ENCODE measurements around the gene FHOD3. TPM values are rescaled to one million over a fixed set of nuclear protein-coding genes. Genes with fewer than 3 reads are reported as not detected.

The FHOD3 gene
- total and polyA plus RNA-seq, 2 donors (not counting 1 experiment from before 2014, with no cell fraction given): not detected

- Mint-ChIP-seq H3K4me1 (no peaks in the 10 kb centered on the region), H3K9me3 (ENCODE audit: insufficient read depth) (no peaks in the 10 kb centered on the region), H3K4me3 (no peak overlapping the region), H3K27ac (no peak overlapping the region), H3K27me3 (peaks cover 30% of the 10 kb centered on the region)
- no peak for ATAC-seq (ENCODE audit: low read depth)
- H3K27me3 ChIP-seq (replicated peaks in 1 of 4; ENCODE audit: control extremely low read depth in 1 of 4, control insufficient read depth in 3 of 4, insufficient read depth in 4 of 4, low read length in 3 of 4): peaks cover 0 to 4% (median 2%) of the 10 kb centered on the region in 4 experiments
- H3K9ac ChIP-seq (ENCODE audit: low read length): no peak overlapping the region
- H3K27ac ChIP-seq (ENCODE audit: low read length in 2 of 2): no peak overlapping the region
- H2AFZ ChIP-seq (ENCODE audit: insufficient read depth, low read depth, low read length, poor library complexity, severe bottlenecking): no peak overlapping the region
- peaks cover 0 to 3% (median 0%) of the 10 kb centered on the region in 3 donors for H3K9me3 ChIP-seq (ENCODE audit: control extremely low read depth in 1 of 3, control insufficient read depth in 2 of 3, insufficient read depth in 1 of 3, low read length in 2 of 3)
- ChIA-PET CTCF (interaction anchor here (0.9 kb wide), 1 partner anchor 148 kb away, joined by 3 read pairs; no protein-coding TSS in a partner anchor), POLR2A (no interaction called here)
- H4K20me1 ChIP-seq (ENCODE audit: control insufficient read depth, insufficient read depth, low read length, poor library complexity, severe bottlenecking): no peaks in the 10 kb centered on the region
- H3K79me2 ChIP-seq (ENCODE audit: control insufficient read depth, insufficient read depth, low read length): no peaks in the 10 kb centered on the region
- TF ChIP-seq CTCF (IDR thresholded peaks at IDR 0.05) (no peak), EZH2 (IDR thresholded peaks at IDR 0.05; ENCODE audit: borderline replicate concordance, insufficient read depth, low read depth, low read length, poor library complexity, severe bottlenecking) (no peak)
- no CpG with 5 or more reads among the region's 3 CpGs for WGBS (ENCODE audit: insufficient coverage)
- no peak overlapping the region for H3K4me2 ChIP-seq (replicated peaks; ENCODE audit: low read depth, low read length, poor library complexity, severe bottlenecking)
- intact Hi-C loops (cut with micrococcal nuclease): no loop called here
- no peak overlapping the region for H3K4me3 ChIP-seq (ENCODE audit: control extremely low read depth in 1 of 5, extremely low read depth in 1 of 5, insufficient read depth in 1 of 5, low read depth in 2 of 5, low read length in 4 of 5)
- no peaks in the 10 kb centered on the region for H3K4me1 ChIP-seq (ENCODE audit: control insufficient read depth in 2 of 2, insufficient read depth in 2 of 2, low read length in 2 of 2)
- no peaks in the 10 kb centered on the region for H3K36me3 ChIP-seq (replicated peaks in 1 of 2; ENCODE audit: control extremely low read depth in 1 of 2, control insufficient read depth in 1 of 2, extremely low read depth in 1 of 2, insufficient read depth in 2 of 2, low read length in 1 of 2)
- DNase-seq: no peak
These were observed 145.2 kb downstream of the FHOD3 start for GRCh38 chr18:36442717-36443116.

- H4K20me1 ChIP-seq (ENCODE audit: control insufficient read depth, insufficient read depth, low read length, poor library complexity, severe bottlenecking): no peaks in the 10 kb centered on the region
- no peaks in the 10 kb centered on the region for H3K9me3 ChIP-seq (ENCODE audit: control extremely low read depth in 1 of 3, control insufficient read depth in 2 of 3, insufficient read depth in 1 of 3, low read length in 2 of 3)
- peaks cover 0 to 4% (median 2%) of the 10 kb centered on the region in 4 experiments for H3K27me3 ChIP-seq (replicated peaks in 1 of 4; ENCODE audit: control extremely low read depth in 1 of 4, control insufficient read depth in 3 of 4, insufficient read depth in 4 of 4, low read length in 3 of 4)
- H3K79me2 ChIP-seq (ENCODE audit: control insufficient read depth, insufficient read depth, low read length): no peaks in the 10 kb centered on the region
- no peak overlapping the region for H2AFZ ChIP-seq (ENCODE audit: insufficient read depth, low read depth, low read length, poor library complexity, severe bottlenecking)
- no peak for TF ChIP-seq CTCF (IDR thresholded peaks at IDR 0.05)
- no peak for TF ChIP-seq EZH2 (IDR thresholded peaks at IDR 0.05; ENCODE audit: borderline replicate concordance, insufficient read depth, low read depth, low read length, poor library complexity, severe bottlenecking)
- Mint-ChIP-seq H3K4me3 (no peak overlapping the region), H3K4me1 (no peaks in the 10 kb centered on the region), H3K9me3 (ENCODE audit: insufficient read depth) (no peaks in the 10 kb centered on the region), H3K27me3 (peaks cover 12% of the 10 kb centered on the region), H3K27ac (no peak overlapping the region)
- ATAC-seq (ENCODE audit: low read depth): no peak
- no peaks in the 10 kb centered on the region for H3K36me3 ChIP-seq (replicated peaks in 1 of 2; ENCODE audit: control extremely low read depth in 1 of 2, control insufficient read depth in 1 of 2, extremely low read depth in 1 of 2, insufficient read depth in 2 of 2, low read length in 1 of 2)
- no peak overlapping the region for H3K4me2 ChIP-seq (replicated peaks; ENCODE audit: low read depth, low read length, poor library complexity, severe bottlenecking)
- no peak for DNase-seq
- no peak overlapping the region for H3K27ac ChIP-seq (ENCODE audit: low read length in 2 of 2)
- H3K4me1 ChIP-seq (ENCODE audit: control insufficient read depth in 2 of 2, insufficient read depth in 2 of 2, low read length in 2 of 2): no peaks in the 10 kb centered on the region
- no peak overlapping the region for H3K4me3 ChIP-seq (ENCODE audit: control extremely low read depth in 1 of 5, extremely low read depth in 1 of 5, insufficient read depth in 1 of 5, low read depth in 2 of 5, low read length in 4 of 5)
- 85% methylated on average over 9 of the region's 11 CpGs for WGBS (ENCODE audit: insufficient coverage)
- ChIA-PET POLR2A (no interaction called here), CTCF (no interaction called here)
- intact Hi-C loops (cut with micrococcal nuclease): no loop called here
- no peak overlapping the region for H3K9ac ChIP-seq (ENCODE audit: low read length)
These were observed 148.5 kb downstream of the FHOD3 start for GRCh38 chr18:36446059-36446458.

Data from B cell (primary cell).